Neuronal stem cell (in vitro differentiated cells): ENCODE data around the gene ITIH3. TPM values are rescaled to one million over a fixed set of nuclear protein-coding genes. Genes with fewer than 3 reads are reported as not detected.
A peak's percentile ranks its signal among the peaks of the same experiment; 100 is the strongest.

ENCODE experiments used
- DNase-seq: peaks from one replicate; pipeline ENCODE4 v3.0.0-alpha.2; 2013; ENCODE audit warnings: low spot score
- H2AFZ ChIP-seq: one replicate; pipeline ENCODE4 v1.6.1; 2013; ENCODE audit warnings: mild to moderate bottlenecking, low read length, inconsistent platforms
- H2AK5ac ChIP-seq: 2 replicates; pipeline ENCODE4 v1.6.1; 2013; ENCODE audit warnings: low read depth, mild to moderate bottlenecking, inconsistent platforms, low read length, moderate library complexity, mixed read lengths
- H2BK120ac ChIP-seq: 2 replicates; pipeline ENCODE4 v1.6.1; 2013; ENCODE audit warnings: low read depth, mild to moderate bottlenecking, inconsistent platforms, low read length, moderate library complexity, mixed read lengths
- H2BK12ac ChIP-seq: one replicate; pipeline ENCODE4 v1.6.1; 2013; ENCODE audit warnings: low read length, inconsistent platforms
- H2BK15ac ChIP-seq: 2 replicates; pipeline ENCODE4 v1.6.1; 2013; ENCODE audit warnings: mild to moderate bottlenecking, low read length, inconsistent platforms, mixed read lengths
- H2BK5ac ChIP-seq: one replicate; pipeline ENCODE4 v1.6.1; 2013; ENCODE audit warnings: inconsistent platforms, mild to moderate bottlenecking, low read length, moderate library complexity
- H3K14ac ChIP-seq: one replicate; pipeline ENCODE4 v1.6.1; 2013; ENCODE audit warnings: low read length, inconsistent platforms
- H3K18ac ChIP-seq: 2 replicates; pipeline ENCODE4 v1.6.1; 2013; ENCODE audit warnings: low read length, inconsistent platforms
- H3K23ac ChIP-seq: 2 replicates; pipeline ENCODE4 v1.6.1; 2013; ENCODE audit warnings: low read depth, mild to moderate bottlenecking, mixed read lengths, low read length, inconsistent platforms; ENCODE audit not compliant: poor library complexity
- H3K27ac ChIP-seq: replicated peaks from 3 replicates; pipeline ENCODE4 v1.5.1; 2013; ENCODE audit warnings: low read length, inconsistent platforms
- H3K27me3 ChIP-seq, 3 experiments: 2 replicates each; pipeline ENCODE4 v1.6.1; 2013; ENCODE audit warnings: low read length in 3 of 3, mild to moderate bottlenecking in 2 of 3, inconsistent platforms in 1 of 3, low read depth in 1 of 3, mixed read lengths in 1 of 3, moderate library complexity in 1 of 3; ENCODE audit not compliant: control insufficient read depth in 3 of 3, insufficient read depth in 3 of 3
- H3K36me3 ChIP-seq, 2 donors: replicated peaks in 1 of 2; 2 replicates each; pipeline ENCODE4 v1.6.1; 2013; ENCODE audit warnings: low read length in 2 of 2; ENCODE audit not compliant: control insufficient read depth in 2 of 2, insufficient read depth in 2 of 2
- H3K4ac ChIP-seq: 2 replicates; pipeline ENCODE4 v1.6.1; 2013; ENCODE audit warnings: inconsistent platforms, mild to moderate bottlenecking, low read length, moderate library complexity
- H3K4me1 ChIP-seq, 2 donors: 1 replicate in 1 of 2; 2 replicates in 1 of 2; pipeline ENCODE4 v1.6.1; 2013; ENCODE audit warnings: low read length in 2 of 2, low read depth in 1 of 2; ENCODE audit not compliant: control insufficient read depth in 2 of 2, insufficient read depth in 1 of 2
- H3K4me2 ChIP-seq: one replicate; pipeline ENCODE4 v1.6.1; 2013; ENCODE audit warnings: mild to moderate bottlenecking, low read length, inconsistent platforms; ENCODE audit not compliant: insufficient read depth, poor library complexity, severe bottlenecking
- H3K4me3 ChIP-seq, 2 donors: 2 replicates each; pipeline ENCODE4 v1.5.1; 2013; ENCODE audit warnings: low read length in 2 of 2, mild to moderate bottlenecking in 2 of 2, inconsistent platforms in 1 of 2, moderate library complexity in 1 of 2
- H3K79me1 ChIP-seq: one replicate; pipeline ENCODE4 v1.6.1; 2013; ENCODE audit warnings: low read depth, mild to moderate bottlenecking, inconsistent platforms, low read length, moderate library complexity
- H3K9ac ChIP-seq: one replicate; pipeline ENCODE4 v1.6.1; 2013; ENCODE audit warnings: mild to moderate bottlenecking, low read depth, low read length, inconsistent platforms; ENCODE audit not compliant: poor library complexity
- H3K9me3 ChIP-seq, 2 donors: replicated peaks in 1 of 2; 2 replicates each; pipeline versions ENCODE3 to v1.6.1; 2013; ENCODE audit warnings: low read length in 2 of 2, mild to moderate bottlenecking in 2 of 2, inconsistent platforms in 1 of 2, low read depth in 1 of 2, mixed read lengths in 1 of 2, moderate library complexity in 1 of 2; ENCODE audit not compliant: control insufficient read depth in 2 of 2, insufficient read depth in 1 of 2
- H4K8ac ChIP-seq: one replicate; pipeline ENCODE4 v1.6.1; 2013; ENCODE audit warnings: low read depth, mild to moderate bottlenecking, inconsistent platforms, low read length, moderate library complexity
- H4K91ac ChIP-seq: one replicate; pipeline ENCODE4 v1.6.1; 2013; ENCODE audit warnings: low read length, low read depth, mild to moderate bottlenecking, inconsistent platforms; ENCODE audit not compliant: poor library complexity
- WGBS, 2 donors: extraction: QIAGEN DNeasy Blood & Tissue Kit; methylation state at CpG; one replicate each; pipeline ENCODE4 v1.1.7; 2013; ENCODE audit warnings: missing lambda C conversion rate in 2 of 2, mixed read lengths in 1 of 2; ENCODE audit not compliant: insufficient read length in 2 of 2, insufficient replicate concordance in 1 of 2; ENCODE audit errors: extremely low coverage in 2 of 2; 5-methylcytosine and 5-hydroxymethylcytosine counted together
- small RNA-seq: library from polyadenylated mRNA; stranded (forward); fragments of <200 nt; extraction: miRNeasy Mini kit (QIAGEN cat#:217004); gene quantifications from one replicate; pipeline ENCODE3, GENCODE V24; 2013; ENCODE audit not compliant: insufficient read depth

ITIH3 gene

GRCh38 chr3:52856666-52857065 lies 62.1 kb downstream of the ITIH3 start:
- Histone ChIP-seq H4K91ac (no peak overlapping the region), H3K4me3 (no peak overlapping the region), H3K27ac (no peak overlapping the region), H2BK15ac (no peak overlapping the region), H3K79me1 (no peaks in the 10 kb centered on the region), H3K27me3 (no peaks in the 10 kb centered on the region), H3K14ac (no peak overlapping the region), H2AK5ac (no peak overlapping the region), H3K36me3 (peaks cover 4 to 6% of the 10 kb centered on the region in 2 donors), H3K4me2 (no peak overlapping the region), H3K18ac (no peak overlapping the region), H3K9ac (no peak overlapping the region), H4K8ac (no peak overlapping the region), H3K4ac (no peak overlapping the region), H3K9me3 (peaks cover 2% of the 10 kb centered on the region in 2 donors), H2BK120ac (no peak overlapping the region), H3K4me1 (peaks cover 0 to 4% of the 10 kb centered on the region in 2 donors), H2AFZ (no peak overlapping the region), H2BK12ac (no peak overlapping the region), H3K23ac (no peak overlapping the region), H2BK5ac (peak overlapping the region; percentile 3)
- DNase-seq: no peak
- WGBS, 2 donors: no CpG with 5 or more reads among the region's 5 CpGs

- Histone ChIP-seq H3K27ac (no peak overlapping the region), H3K4me1 (peaks cover 0 to 4% of the 10 kb centered on the region in 2 donors), H3K27me3 (no peaks in the 10 kb centered on the region), H3K36me3 (peaks cover 0 to 3% of the 10 kb centered on the region in 2 donors), H2BK15ac (no peak overlapping the region), H3K9ac (no peak overlapping the region), H3K4me3 (no peak overlapping the region), H3K23ac (no peak overlapping the region), H3K79me1 (no peaks in the 10 kb centered on the region), H3K14ac (no peak overlapping the region), H4K91ac (no peak overlapping the region), H2AK5ac (no peak overlapping the region), H3K4me2 (no peak overlapping the region), H3K4ac (no peak overlapping the region), H2BK5ac (peak overlapping the region; percentile 3), H3K18ac (no peak overlapping the region), H4K8ac (no peak overlapping the region), H3K9me3 (peaks cover 2% of the 10 kb centered on the region in 2 donors), H2BK120ac (no peak overlapping the region), H2AFZ (no peak overlapping the region), H2BK12ac (no peak overlapping the region)
- WGBS, 2 donors: no CpG with 5 or more reads among the region's 3 CpGs
- DNase-seq: no peak
Measured at GRCh38 chr3:52857133-52857532, 62.5 kb downstream of the ITIH3 start.

GRCh38 chr3:52857864-52858263 lies 63.3 kb downstream of the ITIH3 start:
- no peak overlapping the region for H4K91ac ChIP-seq
- peaks cover 2% of the 10 kb centered on the region in 2 donors for H3K9me3 ChIP-seq
- DNase-seq: no peak
- H3K14ac ChIP-seq: no peak overlapping the region
- H2AK5ac ChIP-seq: no peak overlapping the region
- H3K23ac ChIP-seq: no peak overlapping the region
- peaks cover 0 to 4% of the 10 kb centered on the region in 2 donors for H3K4me1 ChIP-seq
- no peak overlapping the region for H3K18ac ChIP-seq
- H2BK12ac ChIP-seq: no peak overlapping the region
- no peaks in the 10 kb centered on the region for H3K79me1 ChIP-seq
- H2AFZ ChIP-seq: no peak overlapping the region
- WGBS, 2 donors: no CpG with 5 or more reads among the region's 5 CpGs
- H3K4me2 ChIP-seq: no peak overlapping the region
- H4K8ac ChIP-seq: no peak overlapping the region
- no peak overlapping the region for H3K27ac ChIP-seq
- H2BK120ac ChIP-seq: no peak overlapping the region
- H2BK5ac ChIP-seq: no peak overlapping the region
- no peak overlapping the region for H3K4ac ChIP-seq
- no peaks in the 10 kb centered on the region for H3K27me3 ChIP-seq
- H3K4me3 ChIP-seq: no peak overlapping the region
- H2BK15ac ChIP-seq: no peak overlapping the region
- H3K36me3 ChIP-seq: no peaks in the 10 kb centered on the region
- no peak overlapping the region for H3K9ac ChIP-seq

Small RNA genes within 50 kb of the gene (small RNA-seq; reads per million reads assigned to genes)
- gene MIR8064 (not detected), gene MUSTN1 (not detected)
